NB4 (cell line): ENCODE data around the gene MLXIP.

Experiments
- CTCF ChIP-seq: IDR thresholded peaks from one replicate; pipeline ENCODE4 v1.5.1; 2012; ENCODE audit warnings: low read depth, low read length
- POLR2A ChIP-seq: IDR thresholded peaks from 2 replicates; pipeline ENCODE4 v1.6.1; 2011; ENCODE audit warnings: mild to moderate bottlenecking; ENCODE audit not compliant: insufficient read length; ENCODE audit errors: extremely low read depth

- TF ChIP-seq CTCF (no peak), POLR2A (no peak)
Measured at GRCh38 chr12:122144885-122145284, 66.3 kb downstream of the MLXIP start.
